PC-3 (cell line): ENCODE data around the gene SNTN. TPM values are rescaled to one million over a fixed set of nuclear protein-coding genes. Genes with fewer than 3 reads are reported as not detected.
"Not testable (repeated sequence)": the region's sequence is repeated elsewhere in the genome, so short reads cannot be mapped to it uniquely, and the experiment has no call there.

Experiments used
- ATAC-seq: fragments of 200-7000 bp; cut with Tn5 transposase; 2 replicates; pipeline ENCODE4 v1.9.1; 2020; ENCODE audit warnings: mild to moderate bottlenecking, moderate library complexity
- BruUV-seq: library from RNA; stranded (reverse); fragments of 400-500 nt; replicated peaks from 2 replicates; lab custom pipeline; 2021; lab: Mats Ljungman, UMichigan
- CTCF ChIA-PET: fragments of 300-600 bp; sonication (Branson Sonifier 250); formaldehyde crosslinking; loops from one replicate; lab custom pipeline; 2022; ENCODE audit warnings: antibody characterized with exemption; lab: Charles Lee
- POLR2A ChIA-PET: fragments of 300-600 bp; sonication (Branson Sonifier 250); formaldehyde crosslinking; loops from one replicate; lab custom pipeline; 2022; ENCODE audit warnings: antibody characterized with exemption; ENCODE audit not compliant: unreplicated experiment; lab: Charles Lee
- DNase-seq: peaks from one replicate; pipeline ENCODE4 v3.0.0-alpha.2; 2015
- H2AFZ ChIP-seq: fragments of 300-600 bp; sonication (generic); 2 replicates; pipeline ENCODE4 v1.6.0; 2016; ENCODE audit warnings: antibody characterized with exemption, low read length
- H3F3A ChIP-seq: fragments of 300-600 bp; sonication (generic); one replicate; pipeline ENCODE4 v1.6.0; 2017; ENCODE audit warnings: antibody characterized with exemption, low read length, control low read depth, mild to moderate bottlenecking; ENCODE audit not compliant: unreplicated experiment
- H3K27ac ChIP-seq: fragments of 300-600 bp; sonication (generic); 2 replicates; pipeline ENCODE4 v1.5.1; 2016; ENCODE audit warnings: mild to moderate bottlenecking, low read length
- H3K27me3 ChIP-seq: fragments of 300-600 bp; sonication (generic); 2 replicates; pipeline ENCODE4 v1.6.1; 2016; ENCODE audit warnings: low read length, mixed read lengths
- H3K36me3 ChIP-seq: fragments of 300-600 bp; sonication (generic); 2 replicates; pipeline ENCODE4 v1.6.1; 2016; ENCODE audit warnings: low read depth, mixed run types, low read length, mixed read lengths
- H3K4me1 ChIP-seq: fragments of 300-600 bp; sonication (generic); 2 replicates; pipeline ENCODE4 v1.5.1; 2016; ENCODE audit warnings: low read length; ENCODE audit not compliant: insufficient read depth
- H3K4me2 ChIP-seq: fragments of 300-600 bp; sonication (generic); 2 replicates; pipeline ENCODE4 v1.6.0; 2016; ENCODE audit warnings: low read length
- H3K4me3 ChIP-seq: fragments of 300-600 bp; sonication (generic); 2 replicates; pipeline ENCODE4 v1.5.1; 2016; ENCODE audit warnings: mild to moderate bottlenecking, low read length, mixed read lengths
- H3K79me2 ChIP-seq: fragments of 300-600 bp; sonication (generic); 2 replicates; pipeline ENCODE4 v1.6.1; 2017; ENCODE audit warnings: low read length, mixed read lengths
- H3K9ac ChIP-seq: fragments of 300-600 bp; sonication (generic); 2 replicates; pipeline ENCODE4 v1.6.0; 2016; ENCODE audit warnings: mild to moderate bottlenecking, low read length
- H3K9me2 ChIP-seq: fragments of 300-600 bp; sonication (generic); replicated peaks from 2 replicates; pipeline ENCODE4 v1.6.1; 2016; ENCODE audit warnings: mixed run types, low read length, mixed read lengths
- H3K9me3 ChIP-seq: fragments of 300-600 bp; sonication (generic); 2 replicates; pipeline ENCODE4 v1.6.1; 2016; ENCODE audit warnings: low read length, mixed read lengths
- H4K20me1 ChIP-seq: fragments of 300-600 bp; sonication (generic); 2 replicates; pipeline ENCODE4 v1.6.1; 2016; ENCODE audit warnings: low read length, mixed read lengths
- EZH2 ChIP-seq: fragments of 300-600 bp; sonication (generic); IDR thresholded peaks from one replicate; pipeline ENCODE4 v1.6.1; 2017; ENCODE audit warnings: antibody characterized with exemption, mild to moderate bottlenecking, low read length; ENCODE audit not compliant: unreplicated experiment
- EZH2phosphoT487 ChIP-seq: fragments of 300-600 bp; sonication (generic); IDR thresholded peaks from 2 replicates; pipeline ENCODE4 v1.6.1; 2018; ENCODE audit warnings: mild to moderate bottlenecking, antibody characterized with exemption, low read length, borderline replicate concordance
- intact Hi-C: fragments of 100-400 bp; cut with micrococcal nuclease; formaldehyde crosslinking; loops from 2 replicates; pipeline ENCODE4 v1.9.0; 2023
- total RNA-seq: library from RNA; depleted of rRNA; stranded (reverse); fragments of >200 nt; gene quantifications from 2 replicates; pipeline ENCODE4 v1.2.3, GENCODE V29; 2014
- TF ChIP-seq, protein P1 (sequence below): fragments of 300-600 bp; sonication (generic); conservative IDR thresholded peaks from 2 replicates; pipeline ENCODE4 v1.5.1; 2017; ENCODE audit warnings: antibody characterized with exemption, low read depth, mild to moderate bottlenecking, low read length

SNTN gene
- total RNA-seq, 1 experiment from 2014 or later = not detected

DNA sequence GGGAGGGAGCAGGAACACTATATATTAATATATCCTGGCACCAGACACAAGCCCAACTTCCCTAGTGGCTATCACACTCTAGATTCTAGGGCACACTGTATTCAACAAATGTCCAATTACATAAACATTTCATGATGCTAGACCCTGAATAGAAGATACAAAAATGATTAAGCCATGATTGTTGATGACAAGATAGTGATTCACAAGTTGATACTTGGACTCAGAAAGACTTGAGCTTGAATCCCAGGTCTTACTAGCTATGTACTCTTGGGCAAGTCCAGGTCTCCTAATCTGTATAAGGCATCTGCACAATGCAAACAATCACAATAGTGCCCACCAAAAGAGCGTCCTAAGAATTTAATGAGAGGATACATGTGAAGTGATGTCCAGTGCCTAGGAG is 10.0 kb upstream of the SNTN start:
- BruUV-seq = no TSS peak
- intact Hi-C loops = no loop called here
- no peaks in the 10 kb centered on the region for H3F3A ChIP-seq
- no peak overlapping the region for H3K4me2 ChIP-seq
- H3K9me3 ChIP-seq = no peaks in the 10 kb centered on the region
- no peak overlapping the region for H3K4me3 ChIP-seq
- H3K4me1 ChIP-seq = no peaks in the 10 kb centered on the region
- POLR2A ChIA-PET = no interaction called here
- no peaks in the 10 kb centered on the region for H3K9me2 ChIP-seq
- no peaks in the 10 kb centered on the region for H3K79me2 ChIP-seq
- DNase-seq (no peak), ATAC-seq (no peak)
- H3K9ac ChIP-seq = no peak overlapping the region
- H3K36me3 ChIP-seq = no peaks in the 10 kb centered on the region
- H4K20me1 ChIP-seq = no peaks in the 10 kb centered on the region
- peaks cover 5% of the 10 kb centered on the region; the same call in 1 of the 2 replicates for H3K27me3 ChIP-seq
- no peak overlapping the region for H3K27ac ChIP-seq
- H2AFZ ChIP-seq = no peak overlapping the region
- CTCF ChIA-PET = no interaction called here
- TF ChIP-seq EZH2 (no peak), EZH2phosphoT487 (no peak)
- TF ChIP-seq, protein P1, sequence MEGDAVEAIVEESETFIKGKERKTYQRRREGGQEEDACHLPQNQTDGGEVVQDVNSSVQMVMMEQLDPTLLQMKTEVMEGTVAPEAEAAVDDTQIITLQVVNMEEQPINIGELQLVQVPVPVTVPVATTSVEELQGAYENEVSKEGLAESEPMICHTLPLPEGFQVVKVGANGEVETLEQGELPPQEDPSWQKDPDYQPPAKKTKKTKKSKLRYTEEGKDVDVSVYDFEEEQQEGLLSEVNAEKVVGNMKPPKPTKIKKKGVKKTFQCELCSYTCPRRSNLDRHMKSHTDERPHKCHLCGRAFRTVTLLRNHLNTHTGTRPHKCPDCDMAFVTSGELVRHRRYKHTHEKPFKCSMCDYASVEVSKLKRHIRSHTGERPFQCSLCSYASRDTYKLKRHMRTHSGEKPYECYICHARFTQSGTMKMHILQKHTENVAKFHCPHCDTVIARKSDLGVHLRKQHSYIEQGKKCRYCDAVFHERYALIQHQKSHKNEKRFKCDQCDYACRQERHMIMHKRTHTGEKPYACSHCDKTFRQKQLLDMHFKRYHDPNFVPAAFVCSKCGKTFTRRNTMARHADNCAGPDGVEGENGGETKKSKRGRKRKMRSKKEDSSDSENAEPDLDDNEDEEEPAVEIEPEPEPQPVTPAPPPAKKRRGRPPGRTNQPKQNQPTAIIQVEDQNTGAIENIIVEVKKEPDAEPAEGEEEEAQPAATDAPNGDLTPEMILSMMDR = no peak

GRCh38 chr3:63644212-63644797 is 8.2 kb upstream of the SNTN start:
- Histone ChIP-seq H3K4me1 (no peaks in the 10 kb centered on the region), H3K27me3 (peaks cover 5% of the 10 kb centered on the region; the same call in 1 of the 2 replicates), H4K20me1 (no peaks in the 10 kb centered on the region), H3K36me3 (no peaks in the 10 kb centered on the region), H3K4me2 (no peak overlapping the region), H3K9ac (no peak overlapping the region), H3K27ac (no peak overlapping the region), H3K4me3 (no peak overlapping the region), H3F3A (no peaks in the 10 kb centered on the region), H3K9me2 (no peaks in the 10 kb centered on the region), H2AFZ (no peak overlapping the region), H3K9me3 (no peaks in the 10 kb centered on the region), H3K79me2 (no peaks in the 10 kb centered on the region)
- TF ChIP-seq, protein P1 = no peak
- TF ChIP-seq EZH2phosphoT487 (no peak), EZH2 (no peak)
- POLR2A ChIA-PET = no interaction called here
- no peak for DNase-seq
- BruUV-seq = no TSS peak
- intact Hi-C loops = no loop called here
- CTCF ChIA-PET = no interaction called here
- no peak for ATAC-seq

- H3K4me1 ChIP-seq, H3K9ac ChIP-seq, H3K9me3 ChIP-seq, H3K9me2 ChIP-seq, H3K27me3 ChIP-seq, H3K27ac ChIP-seq, H3K4me3 ChIP-seq, BruUV-seq, H2AFZ ChIP-seq, DNase-seq, H4K20me1 ChIP-seq, H3K36me3 ChIP-seq, intact Hi-C loops, H3F3A ChIP-seq, CTCF ChIA-PET, H3K4me2 ChIP-seq, POLR2A ChIA-PET, H3K79me2 ChIP-seq, ATAC-seq: not testable (repeated sequence)
These were observed 7.3 kb upstream of the SNTN start for GRCh38 chr3:63644928-63645781.
